GM23248 (cell line): ENCODE results near the gene SH3RF3. TPM values are rescaled to one million over a fixed set of nuclear protein-coding genes. Genes with fewer than 3 reads are reported as not detected.

ENCODE experiments used
- DNase-seq: peaks from one replicate; pipeline ENCODE4 v3.0.0-alpha.2; 2015
- H2AFZ ChIP-seq: fragments of 200-600 bp; sonication (generic); 2 replicates; pipeline ENCODE4 v1.6.1; 2016; ENCODE audit warnings: antibody characterized with exemption
- H3F3A ChIP-seq: fragments of 200-600 bp; sonication (generic); 2 replicates; pipeline ENCODE4 v1.6.1; 2016; ENCODE audit warnings: mild to moderate bottlenecking, antibody characterized with exemption, mixed run types; ENCODE audit not compliant: insufficient read depth
- H3K27ac ChIP-seq: fragments of 200-600 bp; sonication (generic); 2 replicates; pipeline ENCODE4 v1.5.1; 2016; ENCODE audit warnings: mild to moderate bottlenecking
- H3K27me3 ChIP-seq: fragments of 200-600 bp; sonication (generic); replicated peaks from 2 replicates; pipeline ENCODE4 v1.6.1; 2016; ENCODE audit warnings: mild to moderate bottlenecking; ENCODE audit not compliant: insufficient read depth
- H3K36me3 ChIP-seq: fragments of 200-600 bp; sonication (generic); 2 replicates; pipeline ENCODE4 v1.6.1; 2016; ENCODE audit warnings: low read depth, mild to moderate bottlenecking
- H3K4me1 ChIP-seq: fragments of 200-600 bp; sonication (generic); 2 replicates; pipeline ENCODE4 v1.6.1; 2016; ENCODE audit warnings: mild to moderate bottlenecking; ENCODE audit not compliant: insufficient read depth
- H3K4me2 ChIP-seq: fragments of 200-600 bp; sonication (generic); one replicate; pipeline ENCODE4 v1.6.1; 2016; ENCODE audit warnings: mild to moderate bottlenecking; ENCODE audit not compliant: unreplicated experiment
- H3K4me3 ChIP-seq: fragments of 200-600 bp; sonication (generic); 2 replicates; pipeline ENCODE4 v1.5.1; 2016; ENCODE audit warnings: mild to moderate bottlenecking
- H3K79me2 ChIP-seq: fragments of 200-600 bp; sonication (generic); 2 replicates; pipeline ENCODE4 v1.6.1; 2016; ENCODE audit warnings: mild to moderate bottlenecking; ENCODE audit not compliant: insufficient read depth
- H3K9ac ChIP-seq: fragments of 200-600 bp; sonication (generic); 2 replicates; pipeline ENCODE4 v1.6.1; 2016; ENCODE audit warnings: mild to moderate bottlenecking
- H3K9me2 ChIP-seq: fragments of 200-600 bp; sonication (generic); 2 replicates; pipeline ENCODE4 v1.6.1; 2016; ENCODE audit warnings: mixed run types, mild to moderate bottlenecking, moderate library complexity; ENCODE audit not compliant: insufficient read depth
- H3K9me3 ChIP-seq: fragments of 200-600 bp; sonication (generic); one replicate; pipeline ENCODE4 v1.6.1; 2017; ENCODE audit warnings: low read depth
- H4K20me1 ChIP-seq: fragments of 200-600 bp; sonication (generic); 2 replicates; pipeline ENCODE4 v1.6.0; 2016; ENCODE audit not compliant: insufficient read depth
- EZH2 ChIP-seq: fragments of 200-600 bp; sonication (generic); IDR thresholded peaks from 2 replicates; pipeline ENCODE4 v1.6.1; 2018; ENCODE audit warnings: antibody characterized with exemption, mild to moderate bottlenecking; ENCODE audit not compliant: insufficient read depth, poor library complexity, severe bottlenecking
- EZH2phosphoT487 ChIP-seq: fragments of 200-600 bp; sonication (generic); IDR thresholded peaks from 2 replicates; pipeline ENCODE4 v1.6.1; 2018; ENCODE audit warnings: antibody characterized with exemption, moderate library complexity, mild to moderate bottlenecking, low read depth; ENCODE audit not compliant: insufficient read depth
- WGBS, 2 experiments: methylation state at CpG; one replicate each; pipeline ENCODE4 v1.1.6; 2015 to 2017; ENCODE audit warnings: low lambda C conversion rate in 2 of 2, low coverage in 1 of 2; ENCODE audit errors: missing lambda C conversion rate in 2 of 2; 5-methylcytosine and 5-hydroxymethylcytosine counted together
- in situ Hi-C: fragments of 300-500 bp; cut with MboI; formaldehyde crosslinking; loops from 2 replicates; pipeline ENCODE4 v1.15.0; 2020
- polyA plus RNA-seq: library from polyadenylated mRNA; unstranded; fragments of >200 nt; fragmentation: Nextera tagmentation; extraction: Ambion mirVana; gene quantifications from 2 replicates; pipeline ENCODE4 v1.2.1, GENCODE V29; 2016
- total RNA-seq: library from RNA; depleted of rRNA; stranded (reverse); fragments of >200 nt; shearing (Covaris generic); gene quantifications from 2 replicates; pipeline ENCODE4 v1.2.3, GENCODE V29; 2014

SH3RF3 gene
- total and polyA plus RNA-seq, 2 experiments from 2014 or later, result 1.5 to 5.2 TPM

DNA sequence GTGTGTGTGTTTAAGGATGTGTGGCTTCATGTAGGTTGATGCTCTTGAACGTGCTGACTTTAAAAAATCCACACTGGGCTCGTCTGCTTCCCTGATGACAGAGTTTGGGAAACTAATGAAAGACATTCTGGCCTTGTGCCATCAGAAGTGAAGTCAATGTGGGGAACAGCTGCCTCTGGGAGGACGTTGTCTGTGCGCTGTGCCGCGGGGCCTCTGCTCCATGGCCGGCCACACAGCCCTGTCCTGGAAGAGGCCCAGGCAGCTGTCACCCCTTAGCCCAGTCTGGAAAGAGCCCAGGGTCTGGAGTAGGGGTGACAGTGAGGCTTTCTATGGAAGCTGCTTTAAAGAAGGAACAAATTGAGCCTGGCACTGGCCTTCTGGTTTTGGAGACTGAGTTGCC lies 155.8 kb downstream of the SH3RF3 start:
- 39 to 43% methylated on average over 6 to 7 of the region's 7 CpGs for WGBS, 2 experiments
- TF ChIP-seq EZH2phosphoT487, result no peak
- TF ChIP-seq EZH2, result no peak
- Histone ChIP-seq H3K36me3 (no peaks in the 10 kb centered on the region), H2AFZ (no peak overlapping the region), H3K9ac (no peak overlapping the region), H3F3A (no peaks in the 10 kb centered on the region), H3K79me2 (peaks cover 9% of the 10 kb centered on the region; the same call in 1 of the 2 replicates), H3K4me2 (no peak overlapping the region), H3K4me1 (no peaks in the 10 kb centered on the region), H3K9me2 (no peaks in the 10 kb centered on the region), H3K9me3 (no peaks in the 10 kb centered on the region), H3K27ac (no peak overlapping the region), H4K20me1 (no peaks in the 10 kb centered on the region; the same call in 1 of the 2 replicates), H3K27me3 (no peaks in the 10 kb centered on the region), H3K4me3 (no peak overlapping the region)
- DNase-seq, result peak; percentile 37
- in situ Hi-C loops, result no loop called here

DNA sequence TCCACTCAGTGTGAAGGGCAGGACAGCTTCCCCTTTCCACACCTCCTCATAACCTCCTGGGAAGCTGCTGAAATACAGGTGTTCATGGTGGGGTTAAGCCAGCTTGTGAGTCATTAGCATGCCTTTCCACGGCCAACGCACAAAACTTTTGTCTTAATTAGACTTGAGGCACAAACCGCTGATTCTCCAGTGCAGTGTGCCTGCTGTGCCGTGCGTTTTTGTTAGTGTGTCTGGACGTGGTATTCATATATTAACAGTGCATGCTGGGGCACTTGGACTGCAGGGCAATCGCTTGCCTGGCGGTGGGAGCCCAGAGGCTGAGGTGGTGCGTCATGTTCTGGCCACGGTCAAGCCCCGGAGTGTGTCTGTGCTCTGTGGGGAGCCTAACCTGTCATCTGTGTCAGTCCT lies 156.2 kb downstream of the SH3RF3 start:
- no peaks in the 10 kb centered on the region for H3K9me2 ChIP-seq
- H3K27ac ChIP-seq, result no peak overlapping the region
- no peaks in the 10 kb centered on the region for H3K9me3 ChIP-seq
- peaks cover 9% of the 10 kb centered on the region; the same call in 1 of the 2 replicates for H3K79me2 ChIP-seq
- no peaks in the 10 kb centered on the region for H3K36me3 ChIP-seq
- in situ Hi-C loops, result no loop called here
- H3K4me2 ChIP-seq, result no peak overlapping the region
- H2AFZ ChIP-seq, result no peak overlapping the region
- H3K4me3 ChIP-seq, result no peak overlapping the region
- TF ChIP-seq EZH2phosphoT487 (no peak), EZH2 (no peak)
- DNase-seq, result no peak
- H3K9ac ChIP-seq, result no peak overlapping the region
- WGBS, 2 experiments, result 82 to 85% methylated on average over 11 of the region's 11 CpGs
- no peaks in the 10 kb centered on the region; the same call in 1 of the 2 replicates for H4K20me1 ChIP-seq
- H3K4me1 ChIP-seq, result no peaks in the 10 kb centered on the region
- H3F3A ChIP-seq, result no peaks in the 10 kb centered on the region
- no peaks in the 10 kb centered on the region for H3K27me3 ChIP-seq

DNA sequence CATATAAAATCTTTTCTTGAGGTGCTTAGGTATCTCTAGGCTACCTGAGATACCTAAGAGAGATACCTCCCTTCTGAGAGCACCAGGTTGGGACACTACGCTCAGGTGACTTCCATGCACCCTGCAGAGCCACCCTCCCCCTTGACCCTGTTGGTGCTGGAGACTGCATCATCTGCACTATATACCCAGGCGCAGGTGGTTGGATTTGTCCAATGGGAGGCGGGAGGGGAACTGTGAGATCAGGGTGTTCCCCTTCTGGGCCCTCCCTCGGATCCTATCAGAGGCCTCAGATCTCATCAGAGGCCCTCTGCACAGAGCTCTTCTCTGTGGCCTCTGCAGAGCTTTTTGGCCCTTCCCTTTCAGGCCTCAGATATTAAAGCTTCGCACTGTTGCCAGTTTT lies 158.4 kb downstream of the SH3RF3 start:
- in situ Hi-C loops, result no loop called here
- no peak for DNase-seq
- Histone ChIP-seq H3K9me2 (no peaks in the 10 kb centered on the region), H3K36me3 (no peaks in the 10 kb centered on the region), H3K27me3 (no peaks in the 10 kb centered on the region), H3F3A (no peaks in the 10 kb centered on the region), H3K9me3 (no peaks in the 10 kb centered on the region), H3K4me3 (no peak overlapping the region), H3K27ac (no peak overlapping the region), H4K20me1 (no peaks in the 10 kb centered on the region; the same call in 1 of the 2 replicates), H3K9ac (no peak overlapping the region), H3K4me1 (0 out of 2 replicates have a peak, but pooled peaks cover 3% of the 10 kb centered on the region), H3K79me2 (peaks cover 9% of the 10 kb centered on the region; the same call in 1 of the 2 replicates), H3K4me2 (no peak overlapping the region), H2AFZ (no peak overlapping the region)
- WGBS, 2 experiments, result 96 to 98% methylated on average over 5 of the region's 5 CpGs
- TF ChIP-seq EZH2phosphoT487 (no peak), EZH2 (no peak)

DNA sequence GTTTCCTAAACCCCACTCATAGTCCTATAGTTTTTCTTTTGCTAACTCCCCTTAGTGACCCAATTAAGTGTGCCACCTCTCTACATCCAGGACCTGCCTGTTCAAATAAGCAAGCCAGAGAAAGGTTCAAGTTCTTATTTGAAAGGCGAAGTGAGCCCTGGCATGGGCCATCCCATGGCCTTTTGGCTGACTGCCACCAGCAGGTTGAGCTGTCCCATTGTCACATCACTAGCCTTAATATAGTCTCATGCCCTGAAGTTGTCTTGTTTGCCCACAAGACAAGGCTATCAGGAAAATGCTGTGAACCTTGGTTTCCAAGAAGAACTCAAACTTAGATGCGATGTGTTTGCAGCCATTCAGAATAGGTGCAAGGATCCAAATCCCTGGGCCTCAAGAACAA lies 158.8 kb downstream of the SH3RF3 start:
- Histone ChIP-seq H4K20me1 (no peaks in the 10 kb centered on the region; the same call in 1 of the 2 replicates), H3K36me3 (no peaks in the 10 kb centered on the region), H3K27ac (no peak overlapping the region), H3K9me3 (no peaks in the 10 kb centered on the region), H3K4me3 (no peak overlapping the region), H3K4me2 (no peak overlapping the region), H3K9ac (no peak overlapping the region), H2AFZ (no peak overlapping the region), H3K27me3 (no peaks in the 10 kb centered on the region), H3K79me2 (peaks cover 9% of the 10 kb centered on the region; the same call in 1 of the 2 replicates), H3K9me2 (no peaks in the 10 kb centered on the region), H3F3A (no peaks in the 10 kb centered on the region), H3K4me1 (0 out of 2 replicates have a peak, but pooled peaks cover 3% of the 10 kb centered on the region)
- in situ Hi-C loops, result no loop called here
- 82 to 87% methylated on average over 2 of the region's 2 CpGs for WGBS, 2 experiments
- DNase-seq, result no peak
- TF ChIP-seq EZH2 (no peak), EZH2phosphoT487 (no peak)
